T-helper 2 cell treated with Interferon-gamma antibody and Interleukin-4, amounts not matched to agents 100 ng/mL and 5 ng/mL, for 36 hours (primary cell): ENCODE measurements around the gene TK1. TPM values are rescaled to one million over a fixed set of nuclear protein-coding genes. Genes with fewer than 3 reads are reported as not detected.
"Not testable (repeated sequence)": the region's sequence is repeated elsewhere in the genome, so short reads cannot be mapped to it uniquely, and the experiment has no call there.

ENCODE experiments used
- intact Hi-C: fragments of 100-400 bp; cut with micrococcal nuclease; formaldehyde crosslinking; loops from one replicate; pipeline ENCODE4 v1.15.1; 2023
- total RNA-seq: library from RNA; stranded (reverse); gene quantifications from 2 replicates; pipeline ENCODE4 v1.2.3, GENCODE V29; 2022

TK1 gene, protein sequence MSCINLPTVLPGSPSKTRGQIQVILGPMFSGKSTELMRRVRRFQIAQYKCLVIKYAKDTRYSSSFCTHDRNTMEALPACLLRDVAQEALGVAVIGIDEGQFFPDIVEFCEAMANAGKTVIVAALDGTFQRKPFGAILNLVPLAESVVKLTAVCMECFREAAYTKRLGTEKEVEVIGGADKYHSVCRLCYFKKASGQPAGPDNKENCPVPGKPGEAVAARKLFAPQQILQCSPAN
- total RNA-seq = 76.1 and 78.0 TPM in 2 replicates

DNA sequence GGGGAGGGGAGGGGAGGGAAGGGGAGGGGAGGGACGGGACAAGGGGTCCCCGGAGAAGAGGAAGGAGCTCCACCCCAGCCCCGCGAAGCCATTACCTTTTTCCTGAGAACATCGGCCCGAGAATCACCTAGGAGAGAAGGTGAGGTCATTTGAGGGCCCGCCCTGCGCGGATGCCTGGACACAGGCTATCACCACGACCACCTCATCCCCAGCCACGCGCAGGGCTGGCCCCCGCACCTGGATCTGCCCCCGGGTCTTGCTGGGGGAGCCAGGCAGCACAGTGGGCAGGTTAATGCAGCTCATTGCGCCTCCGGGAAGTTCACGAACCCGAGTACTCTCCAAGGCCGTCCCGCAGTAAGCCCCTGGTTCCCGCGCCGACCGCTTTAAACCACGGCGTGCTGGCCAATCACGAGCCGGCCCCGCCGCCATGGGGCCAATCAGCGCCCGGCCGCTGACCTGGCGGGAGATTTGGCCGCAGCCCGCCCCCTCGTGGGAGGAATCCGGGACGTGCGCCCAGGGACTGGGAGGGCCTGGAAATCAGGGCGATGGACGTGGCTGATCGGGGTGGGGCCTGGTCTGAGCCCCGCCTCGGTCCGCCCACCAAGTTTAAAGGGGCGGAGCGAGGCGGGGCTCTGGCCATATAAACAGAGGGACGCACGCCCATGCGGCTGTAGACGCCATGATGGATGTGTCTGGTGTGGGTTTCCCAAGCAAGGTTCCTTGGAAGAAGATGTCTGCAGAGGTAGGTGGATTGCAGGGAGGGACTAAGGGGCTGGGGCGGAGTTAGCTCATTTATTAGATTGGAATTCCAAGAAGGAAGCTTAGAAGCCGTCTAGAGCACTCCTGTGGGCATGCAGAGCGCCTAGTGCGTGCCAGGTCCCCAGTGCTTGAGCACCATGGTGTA, at the start of gene TK1, which contains the start of gene AFMID:
TSS of gene TK1 (minus strand) at position 361 of the 904 bp plus-strand sequence. CDS start at position 303, 58 bp downstream.
TSS of gene AFMID (plus strand) at position 671 of the 904 bp plus-strand sequence. CDS start at position 680, 9 bp downstream.
- intact Hi-C loops = loop anchor here (1.0 to 10.0 kb wide), 4 partner anchors 18 to 162 kb away; partner anchors contain the start of genes SYNGR2 and TMC8

DNA sequence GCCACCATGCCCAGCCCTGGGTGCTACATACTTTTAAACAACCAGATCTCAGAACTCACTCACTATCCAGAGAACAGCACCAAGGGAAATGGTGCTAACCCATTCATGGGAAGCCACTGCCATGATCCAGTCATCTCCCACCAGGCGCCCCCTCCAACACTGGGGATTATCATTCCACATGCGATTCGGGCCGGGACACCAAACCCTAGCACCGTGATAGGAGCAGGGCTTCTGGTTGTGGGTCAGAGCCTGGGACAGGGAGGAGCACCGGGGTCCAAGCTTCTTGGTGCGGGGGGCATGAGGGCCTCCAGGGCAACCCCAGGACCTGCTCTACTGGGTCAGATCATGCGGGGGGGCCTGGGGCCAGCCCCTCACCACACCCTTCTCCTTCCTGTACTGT, 49.0 kb upstream of the TK1 start:
- intact Hi-C loops = no loop called here

DNA sequence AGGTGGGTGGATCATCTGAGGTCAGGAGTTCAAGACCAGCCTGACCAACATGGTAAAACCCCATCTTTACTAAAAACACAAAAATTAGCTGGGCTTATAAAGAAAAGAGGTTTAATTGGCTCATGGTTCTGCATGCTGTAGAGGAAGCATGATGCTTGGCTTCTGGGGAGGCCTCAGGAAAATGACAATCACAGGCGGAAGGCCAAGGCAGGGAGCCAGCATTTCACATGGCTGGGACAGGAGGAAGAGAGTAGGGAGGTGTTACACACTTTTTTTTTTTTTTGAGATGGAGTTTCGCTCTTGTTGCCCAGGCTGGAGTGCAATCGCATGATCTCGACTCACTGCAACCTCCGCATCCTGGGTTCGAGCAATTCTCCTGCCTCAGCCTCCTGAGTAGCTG, 48.2 kb upstream of the TK1 start:
- intact Hi-C loops = not testable (repeated sequence)

DNA sequence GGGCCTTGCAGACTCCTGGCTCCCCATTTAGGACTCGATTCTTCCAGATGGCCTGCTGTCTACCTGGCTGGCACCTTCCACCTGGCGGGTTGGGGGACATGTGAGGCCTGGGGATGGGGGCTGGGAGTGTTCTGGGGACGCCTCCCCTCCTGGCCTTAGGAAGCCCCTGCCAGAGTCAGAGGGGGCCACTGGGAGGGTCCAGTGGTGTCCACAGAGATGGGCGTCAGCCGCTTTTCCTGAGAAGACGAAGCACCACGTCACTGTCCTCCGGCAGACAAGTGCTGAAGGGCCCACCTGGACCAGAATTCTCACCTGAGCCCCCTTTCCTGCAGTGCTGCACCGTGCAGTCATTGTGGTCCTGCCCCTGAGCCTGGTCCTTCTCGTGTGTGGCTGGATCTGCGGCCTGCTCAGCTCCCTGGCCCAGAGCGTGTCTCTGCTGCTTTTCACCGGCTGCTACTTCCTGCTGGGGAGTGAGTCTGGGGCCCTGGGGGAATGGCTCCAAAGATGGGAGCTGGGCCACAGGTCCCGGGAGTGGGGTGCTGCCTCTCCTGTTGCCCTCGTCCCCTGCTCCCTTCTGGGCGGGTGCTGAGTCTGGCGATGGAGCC, 47.5 kb upstream of the TK1 start:
- intact Hi-C loops = no loop called here

DNA sequence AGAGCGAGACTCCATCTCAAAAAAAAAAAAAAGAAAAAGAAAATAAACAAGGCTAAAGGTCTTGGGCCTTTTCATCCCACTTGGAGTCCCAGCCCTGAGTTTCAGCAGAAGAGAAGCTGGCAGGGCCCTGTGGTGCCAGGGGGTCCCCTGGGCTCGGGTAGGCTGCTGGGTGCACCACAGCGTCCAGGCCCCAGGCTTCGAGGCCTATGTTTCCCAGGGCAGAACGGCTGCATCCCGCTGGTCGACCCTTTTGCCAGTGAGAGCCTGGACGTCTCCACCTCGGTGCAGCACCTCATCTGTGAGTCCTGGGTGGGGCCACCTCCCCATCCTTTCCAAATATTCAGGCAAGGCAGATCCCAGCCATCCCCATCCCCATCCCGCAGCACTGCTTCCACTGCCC, 46.8 kb upstream of the TK1 start:
- intact Hi-C loops = no loop called here

DNA sequence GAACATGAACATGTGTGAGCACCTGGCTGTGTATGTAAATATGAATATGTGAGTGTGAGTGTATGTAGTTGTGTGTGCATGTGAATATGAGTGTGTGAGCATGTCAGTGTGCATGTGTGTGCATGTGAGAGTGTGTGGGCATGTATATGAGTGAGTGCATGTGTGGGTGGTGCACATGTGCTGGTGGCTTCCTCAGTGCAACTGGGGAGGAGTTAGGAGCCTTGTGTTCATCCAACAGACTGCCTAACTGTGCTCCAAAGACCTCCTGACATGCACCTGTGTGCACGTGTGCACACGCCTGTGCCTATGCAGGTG, 46.0 kb upstream of the TK1 start:
- intact Hi-C loops = no loop called here

DNA sequence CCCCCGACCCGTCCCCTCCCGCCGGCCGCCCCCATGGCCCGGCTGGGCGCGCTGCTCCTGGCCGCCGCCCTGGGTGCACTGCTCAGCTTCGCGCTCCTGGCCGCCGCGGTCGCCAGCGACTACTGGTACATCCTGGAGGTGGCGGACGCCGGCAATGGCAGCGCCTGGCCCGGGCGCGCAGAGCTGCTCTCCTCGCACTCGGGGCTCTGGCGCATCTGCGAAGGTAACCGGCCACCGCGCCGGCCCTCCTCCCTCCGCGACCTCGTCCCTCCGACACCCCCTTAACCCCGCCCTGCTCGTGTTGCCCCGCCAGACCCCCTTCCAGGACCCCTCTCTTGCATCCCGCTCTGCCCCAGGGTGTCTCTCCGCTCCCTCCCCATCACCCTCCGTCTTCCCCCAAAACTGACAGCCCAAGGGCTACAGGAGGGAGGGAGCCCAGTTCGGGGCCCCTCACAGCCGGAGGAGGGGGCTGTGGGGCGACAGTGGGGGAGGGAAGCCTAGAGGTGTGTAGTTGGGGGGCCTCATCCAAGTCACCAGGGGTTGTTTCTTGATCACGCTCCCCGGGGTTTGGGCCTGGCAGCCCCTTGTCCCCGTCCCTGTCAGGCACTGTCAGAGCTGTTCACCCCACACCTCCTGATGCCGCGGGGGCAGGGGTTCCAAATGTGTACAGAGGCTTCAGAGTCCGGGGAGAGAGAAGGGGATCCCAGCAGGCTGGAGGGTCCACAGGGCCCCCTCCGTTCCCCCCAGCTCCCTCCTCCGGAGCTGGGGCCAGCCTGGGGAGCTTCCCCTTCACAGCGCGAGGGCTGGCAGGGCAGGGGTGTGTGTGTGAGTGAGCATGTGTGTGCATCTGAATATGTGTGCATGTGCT, 45.4 kb upstream of the TK1 start:
- intact Hi-C loops = no loop called here

DNA sequence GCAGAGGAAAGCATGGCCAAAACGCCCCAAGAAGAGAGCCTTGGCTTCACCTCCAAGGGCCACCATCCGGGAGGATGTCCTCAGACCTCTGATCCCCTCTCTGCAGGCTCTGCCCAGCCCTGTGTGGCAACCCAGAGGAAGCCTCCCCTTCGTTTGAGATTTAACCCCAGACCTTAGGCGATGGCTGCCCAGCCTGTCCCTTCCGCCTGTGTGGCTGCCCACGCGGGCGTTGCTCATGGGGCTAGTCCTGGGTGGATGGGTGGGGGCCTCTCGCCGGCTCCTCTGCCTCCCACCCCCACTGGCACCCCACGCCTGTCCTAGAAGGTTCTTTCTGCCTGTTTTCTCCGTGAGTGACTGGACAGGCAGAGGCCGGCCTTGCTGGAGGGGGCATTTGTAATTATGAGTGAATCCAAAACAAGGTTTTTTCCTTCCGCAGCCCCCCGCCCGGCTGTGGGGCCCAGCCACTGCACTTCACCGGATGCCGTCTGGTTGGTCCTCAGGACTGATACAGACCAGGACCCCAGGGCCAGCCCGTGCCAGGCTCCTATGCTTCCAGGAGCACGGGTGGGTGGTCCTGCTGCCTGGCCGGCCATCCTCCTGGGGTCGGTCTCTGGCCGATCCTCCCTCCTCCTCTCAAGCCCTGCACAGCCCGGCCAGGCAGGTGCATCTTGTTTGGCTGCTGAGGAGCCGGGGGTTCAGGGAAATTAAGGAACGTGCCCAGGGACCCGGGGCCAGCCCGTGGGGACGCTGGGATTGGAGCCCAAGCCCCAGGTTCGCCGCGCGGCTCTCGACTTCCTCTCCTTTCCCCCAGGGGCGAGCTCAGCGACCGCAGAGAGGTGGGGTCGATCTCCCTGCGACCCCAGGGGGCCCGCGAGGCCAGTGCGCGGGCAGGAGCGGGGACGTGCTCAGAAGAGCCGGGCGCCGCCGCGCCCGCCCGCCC, 44.4 kb upstream of the TK1 start, which contains the start of gene TMEM235:
TSS of gene TMEM235 (plus strand) at position 636 of the 940 bp plus-strand sequence. CDS start 393 bp downstream, outside the sequence.
- intact Hi-C loops = no loop called here

DNA sequence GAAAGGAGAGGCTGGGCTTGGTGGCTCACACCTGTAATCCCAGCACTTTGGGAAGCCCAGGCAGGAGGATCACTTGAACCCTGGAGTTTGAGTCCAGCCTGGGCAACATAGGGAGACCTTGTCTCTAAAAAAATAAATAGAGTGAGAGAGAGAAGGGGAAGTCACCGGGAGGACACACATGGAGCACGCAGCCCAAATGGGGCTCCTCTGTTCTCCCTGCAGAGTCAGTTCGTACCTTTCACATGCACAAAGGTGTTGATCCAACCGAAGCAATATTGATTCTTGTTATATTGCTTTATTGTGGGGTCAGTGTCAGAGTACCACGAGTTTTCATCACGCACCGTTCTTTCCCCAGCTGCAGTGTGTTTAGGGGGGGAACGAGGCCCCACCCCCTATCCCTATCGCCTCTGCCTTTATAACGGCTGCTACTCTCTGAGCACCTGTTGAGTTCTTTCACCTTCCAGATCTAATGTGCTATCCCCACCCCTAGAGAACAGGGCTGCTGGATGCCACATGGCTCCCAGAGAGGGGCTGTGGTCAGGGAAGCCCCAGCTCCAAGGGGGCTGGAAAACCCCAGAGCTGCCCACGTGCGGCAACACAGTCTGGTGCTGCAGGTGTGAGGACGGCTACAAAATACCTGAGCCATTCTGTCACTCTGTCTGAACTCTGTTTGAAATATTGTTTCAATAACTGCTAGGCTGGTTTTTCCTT, 43.6 kb upstream of the TK1 start:
- intact Hi-C loops = no loop called here

DNA sequence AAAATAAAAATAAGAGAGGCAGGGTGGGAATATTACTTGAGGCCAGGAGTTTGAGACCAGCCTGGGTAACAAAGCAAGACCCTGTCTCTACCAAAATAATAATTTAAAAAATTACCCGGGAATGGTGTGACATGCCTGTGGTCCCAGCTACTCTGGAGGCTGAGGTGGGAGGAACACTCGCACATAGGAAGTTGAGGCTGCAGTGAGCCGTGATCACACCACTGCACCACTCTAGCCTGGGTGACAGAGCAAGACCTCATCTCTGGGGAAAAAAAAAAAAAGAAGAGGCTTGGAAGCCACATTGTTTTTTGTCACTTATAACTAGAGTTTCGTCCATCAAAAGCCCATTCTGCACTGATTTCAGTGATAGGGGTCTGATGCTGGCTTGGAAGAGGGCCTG, 41.3 kb upstream of the TK1 start:
- intact Hi-C loops = no loop called here

DNA sequence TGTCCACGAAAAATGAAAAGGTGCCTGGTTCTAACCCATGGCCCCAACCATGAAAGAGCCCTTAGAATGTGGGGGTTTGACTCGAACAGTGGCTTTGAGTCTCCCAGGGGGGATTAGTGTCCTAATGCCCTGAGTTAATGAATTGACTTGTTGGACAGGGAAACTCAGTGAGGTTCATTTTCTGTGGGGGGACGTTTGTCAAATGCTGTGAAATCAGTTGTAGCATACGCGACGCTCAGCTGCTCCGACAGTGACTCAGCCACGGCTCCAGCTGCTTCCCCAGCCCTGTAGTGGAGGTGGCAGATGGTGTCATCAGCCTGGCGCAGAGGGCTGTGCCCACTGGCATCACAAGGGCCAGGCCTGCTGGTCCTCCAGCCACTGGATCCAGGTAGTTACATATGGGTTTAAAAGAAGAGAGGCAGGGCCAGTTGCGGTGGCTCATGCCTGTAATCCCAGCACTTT, 40.6 kb upstream of the TK1 start:
- intact Hi-C loops = no loop called here

DNA sequence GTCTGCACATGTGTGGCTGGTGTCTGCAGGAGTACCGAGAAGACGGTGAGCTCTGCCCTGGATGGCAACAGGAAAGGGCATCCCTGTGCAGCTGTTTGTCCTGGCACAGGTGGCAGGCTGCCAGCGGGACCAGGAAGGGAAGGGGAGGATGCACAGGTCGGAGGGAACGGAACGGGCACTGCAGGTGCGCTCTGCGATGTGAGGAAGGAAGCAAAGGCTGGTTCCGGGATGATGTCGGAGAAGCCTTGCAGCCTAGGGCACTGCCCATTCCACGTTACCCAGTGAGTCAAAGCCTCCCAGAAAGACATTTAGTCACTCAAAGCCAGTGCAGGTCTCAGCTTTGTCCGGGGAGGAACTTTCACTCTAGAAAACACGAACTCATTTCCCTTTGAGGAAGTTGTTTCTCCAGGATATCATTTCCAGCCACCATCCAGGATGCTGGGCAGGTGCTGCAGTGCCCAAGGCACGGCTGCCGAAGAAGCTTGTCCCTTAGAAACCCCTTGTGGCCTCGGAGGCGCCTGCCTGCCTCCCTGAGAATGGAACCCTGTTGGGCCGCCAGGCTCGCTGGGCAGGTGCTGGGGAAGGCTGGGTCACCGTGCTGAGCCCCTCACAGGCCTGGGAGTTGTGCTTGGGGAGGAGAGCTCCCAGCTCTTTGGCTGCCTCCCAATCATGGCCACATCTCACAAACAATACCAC, 40.1 kb upstream of the TK1 start:
- intact Hi-C loops = no loop called here

DNA sequence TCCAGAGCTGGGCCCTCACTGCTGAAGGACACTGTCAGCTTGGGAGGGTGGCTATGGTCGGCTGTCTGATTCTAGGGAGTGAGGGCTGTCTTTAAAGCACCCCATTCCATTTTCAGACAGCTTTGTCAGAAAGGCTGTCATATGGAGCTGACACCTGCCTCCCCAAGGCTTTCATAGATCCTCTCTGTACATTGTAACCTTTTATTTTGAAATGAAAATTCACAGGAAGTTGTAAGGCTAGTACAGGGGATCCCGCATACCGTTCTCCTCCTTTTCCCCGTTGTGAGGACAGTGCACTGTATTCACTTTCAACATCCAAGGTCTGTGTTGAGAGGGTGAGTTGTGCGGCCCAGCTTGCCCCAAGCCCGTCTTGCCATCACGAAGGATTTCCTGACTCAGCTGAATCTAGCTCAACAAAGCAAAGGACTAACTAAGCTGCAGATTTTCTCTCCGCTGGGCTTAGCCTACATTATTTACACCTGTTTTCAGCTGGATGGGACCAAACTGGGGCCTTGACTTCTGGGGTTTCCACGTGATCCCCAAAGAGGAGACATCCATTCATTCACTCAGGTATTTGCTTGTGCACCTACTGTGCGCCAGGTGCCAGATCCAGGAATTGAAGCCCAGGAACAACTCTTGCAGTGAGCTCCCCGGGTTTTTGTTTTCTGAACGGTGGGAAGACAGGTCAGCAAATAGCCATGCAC, 39.4 kb upstream of the TK1 start:
- intact Hi-C loops = no loop called here

DNA sequence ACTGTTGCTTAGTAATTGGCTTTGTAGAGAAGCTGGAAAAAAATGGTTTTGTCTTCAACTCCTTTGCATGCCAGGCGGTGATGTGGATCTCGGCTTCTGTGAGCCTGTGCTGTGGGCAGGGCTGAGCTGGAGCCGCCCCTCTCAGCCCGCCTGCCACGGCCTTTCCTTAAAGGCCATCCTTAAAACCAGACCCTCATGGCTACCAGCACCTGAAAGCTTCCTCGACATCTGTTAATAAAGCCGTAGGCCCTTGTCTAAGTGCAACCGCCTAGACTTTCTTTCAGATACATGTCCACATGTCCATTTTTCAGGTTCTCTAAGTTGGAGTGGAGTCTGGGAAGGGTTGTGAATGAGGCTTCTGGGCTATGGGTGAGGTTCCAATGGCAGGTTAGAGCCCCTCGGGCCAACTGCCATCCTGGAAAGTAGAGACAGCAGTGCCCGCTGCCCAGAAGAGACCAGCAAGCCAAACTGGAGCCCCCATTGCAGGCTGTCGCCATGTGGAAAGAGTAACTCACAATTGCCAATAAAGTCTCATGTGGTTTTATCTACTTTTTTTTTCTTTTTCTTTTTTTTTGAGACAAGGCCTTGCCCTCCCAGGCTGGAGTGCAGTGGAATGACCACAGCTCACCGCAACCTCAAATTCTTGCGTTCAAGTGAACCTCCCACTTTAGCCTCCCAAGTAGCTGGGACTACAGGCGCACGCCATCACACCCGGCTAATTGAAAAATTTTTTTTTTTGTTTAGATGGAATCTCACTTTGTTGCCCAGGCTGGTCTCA, 38.4 kb upstream of the TK1 start:
- intact Hi-C loops = no loop called here

DNA sequence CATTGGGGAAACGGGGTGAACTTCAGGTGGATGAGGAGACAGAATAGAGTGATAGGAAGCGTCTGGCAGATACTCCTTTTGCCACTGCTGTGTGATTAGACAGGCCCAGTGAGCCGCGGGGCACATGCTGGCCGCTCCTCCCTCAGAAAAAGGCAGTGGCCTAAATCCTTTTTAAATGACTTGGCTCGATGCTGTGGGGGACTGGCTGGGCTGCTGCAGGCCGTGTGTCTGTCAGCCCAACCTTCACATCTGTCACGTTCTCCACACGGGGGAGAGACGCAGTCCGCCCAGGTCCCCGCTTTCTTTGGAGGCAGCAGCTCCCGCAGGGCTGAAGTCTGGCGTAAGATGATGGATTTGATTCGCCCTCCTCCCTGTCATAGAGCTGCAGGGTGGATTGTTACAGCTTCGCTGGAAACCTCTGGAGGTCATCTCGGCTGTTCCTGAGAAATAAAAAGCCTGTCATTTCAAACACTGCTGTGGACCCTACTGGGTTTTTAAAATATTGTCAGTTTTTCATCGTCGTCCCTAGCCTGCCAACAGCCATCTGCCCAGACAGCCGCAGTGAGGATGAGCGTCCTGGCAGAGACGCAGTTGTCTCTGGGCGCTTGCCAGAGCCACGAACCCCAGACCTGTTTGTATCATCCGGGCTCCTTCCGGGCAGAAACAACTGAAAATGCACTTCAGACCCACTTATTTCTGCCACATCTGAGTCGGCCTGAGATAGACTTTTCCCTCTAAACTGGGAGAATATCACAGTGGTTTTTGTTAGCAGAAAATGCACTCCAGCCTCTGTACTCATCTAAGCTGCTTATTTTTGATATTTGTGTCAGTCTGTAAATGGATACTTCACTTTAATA, 37.6 kb upstream of the TK1 start:
- intact Hi-C loops = no loop called here

DNA sequence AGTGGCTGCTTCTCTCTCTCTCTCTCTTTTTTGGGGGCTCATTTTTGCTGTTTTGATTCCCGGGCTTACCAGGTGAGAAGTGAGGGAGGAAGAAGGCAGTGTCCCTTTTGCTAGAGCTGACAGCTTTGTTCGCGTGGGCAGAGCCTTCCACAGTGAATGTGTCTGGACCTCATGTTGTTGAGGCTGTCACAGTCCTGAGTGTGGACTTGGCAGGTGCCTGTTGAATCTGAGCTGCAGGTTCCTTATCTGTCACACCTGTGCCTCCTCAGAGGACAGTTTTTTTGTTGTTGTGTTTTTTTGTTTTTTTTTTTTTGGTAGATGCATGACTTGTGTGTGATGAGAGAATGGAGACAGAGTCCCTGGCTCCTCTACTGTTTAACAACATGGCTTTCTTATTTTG, 36.9 kb upstream of the TK1 start:
- intact Hi-C loops = no loop called here
